CD4-positive, CD25-positive, alpha-beta regulatory T cell (primary cell): Measurements from ENCODE around the gene RPS21. TPM values are rescaled to one million over a fixed set of nuclear protein-coding genes. Genes with fewer than 3 reads are reported as not detected.

ENCODE experiments used
- ATAC-seq, 2 donors: fragments of 150-1000 bp; cut with Tn5 transposase; one replicate each; pipeline ENCODE4 v1.10.0; 2021; ENCODE audit warnings: low read depth in 2 of 2, moderate number of reproducible peaks in 2 of 2, moderate library complexity in 1 of 2
- DNase-seq, 3 donors: peaks; one replicate each; pipeline versions ENCODE4 v3.0.0 to v3.0.0-alpha.2; 2012 to 2022; ENCODE audit warnings: mixed read lengths in 1 of 3
- H3K27ac ChIP-seq: one replicate; pipeline ENCODE4 v1.7.0; 2013; ENCODE audit warnings: mild to moderate bottlenecking, low read length; ENCODE audit not compliant: insufficient read depth, poor library complexity, severe bottlenecking
- H3K27me3 ChIP-seq: one replicate; pipeline ENCODE4 v1.7.0; 2013; ENCODE audit warnings: low read length; ENCODE audit not compliant: control insufficient read depth, insufficient read depth
- H3K36me3 ChIP-seq: one replicate; pipeline ENCODE4 v1.7.0; 2013; ENCODE audit warnings: mild to moderate bottlenecking, low read length, moderate library complexity; ENCODE audit not compliant: control insufficient read depth, insufficient read depth
- H3K4me1 ChIP-seq: 2 replicates; pipeline ENCODE4 v1.7.0; 2013; ENCODE audit warnings: mild to moderate bottlenecking, low read length; ENCODE audit not compliant: insufficient read depth, control insufficient read depth, poor library complexity, severe bottlenecking
- H3K4me3 ChIP-seq: one replicate; pipeline ENCODE4 v1.7.0; 2013; ENCODE audit warnings: low read depth, mild to moderate bottlenecking, low read length, moderate library complexity
- H3K9me3 ChIP-seq, 2 experiments: 1 replicate in 1 of 2; 2 replicates in 1 of 2; pipeline ENCODE4 v1.7.0; 2013; ENCODE audit warnings: low read length in 2 of 2, mild to moderate bottlenecking in 1 of 2, moderate library complexity in 1 of 2; ENCODE audit not compliant: control insufficient read depth in 2 of 2
- H3K27ac Mint-ChIP-seq, 3 donors: one replicate each; pipeline ENCODE4 v1.8.0; 2020 to 2022; ENCODE audit warnings: mild to moderate bottlenecking in 3 of 3, mixed read lengths in 3 of 3, moderate library complexity in 2 of 3
- H3K27me3 Mint-ChIP-seq: one replicate; pipeline ENCODE4 v1.8.0; 2022; ENCODE audit warnings: mild to moderate bottlenecking, mixed read lengths
- H3K36me3 Mint-ChIP-seq: one replicate; pipeline ENCODE4 v1.8.0; 2020; ENCODE audit warnings: mixed read lengths
- H3K4me1 Mint-ChIP-seq, 4 donors: one replicate each; pipeline ENCODE4 v1.8.0; 2020 to 2022; ENCODE audit warnings: mixed read lengths in 4 of 4, mild to moderate bottlenecking in 1 of 4
- H3K4me3 Mint-ChIP-seq, 4 donors: one replicate each; pipeline ENCODE4 v1.8.0; 2020 to 2022; ENCODE audit warnings: mild to moderate bottlenecking in 4 of 4, mixed read lengths in 4 of 4, moderate library complexity in 3 of 4
- H3K9me3 Mint-ChIP-seq, 7 donors: one replicate each; pipeline ENCODE4 v1.8.0; 2020 to 2022; ENCODE audit warnings: mixed read lengths in 7 of 7, mild to moderate bottlenecking in 3 of 7, moderate library complexity in 2 of 7
- polyA plus RNA-seq, 4 donors: library from polyadenylated mRNA; unstranded; fragments of 300-500 nt; fragmentation: Illumina TruSeq; gene quantifications; one replicate each; pipeline ENCODE4 v1.2.3, GENCODE V29; 2021
- total RNA-seq: library from RNA; stranded (reverse); gene quantifications from one replicate; pipeline ENCODE4 v1.2.3, GENCODE V29; 2022

RPS21 gene
- total and polyA plus RNA-seq, 5 donors from 2014 or later: 1,945 to 3,094 (median 2,256) TPM

GRCh38 chr20:62430311-62430853 is 43.5 kb downstream of the RPS21 start:
- Histone ChIP-seq H3K4me3 (no peak overlapping the region), H3K27me3 (peaks cover 4% of the 10 kb centered on the region), H3K9me3 (no peaks in the 10 kb centered on the region), H3K36me3 (no peaks in the 10 kb centered on the region), H3K4me1 (no peaks in the 10 kb centered on the region), H3K27ac (no peak overlapping the region)
- Mint-ChIP-seq H3K36me3 (no peaks in the 10 kb centered on the region), H3K27me3 (peaks cover 12% of the 10 kb centered on the region), H3K4me1 (peaks cover 0 to 2% (median 0%) of the 10 kb centered on the region in 4 donors), H3K4me3 (no peak overlapping the region), H3K27ac (no peak overlapping the region), H3K9me3 (no peaks in the 10 kb centered on the region)
- ATAC-seq: no peak
- no peak for DNase-seq

GRCh38 chr20:62430866-62431447 is 44.1 kb downstream of the RPS21 start:
- Mint-ChIP-seq H3K4me1 (peaks cover 0 to 2% (median 0%) of the 10 kb centered on the region in 4 donors), H3K27ac (no peak overlapping the region), H3K4me3 (no peak overlapping the region), H3K9me3 (no peaks in the 10 kb centered on the region), H3K36me3 (no peaks in the 10 kb centered on the region), H3K27me3 (peaks cover 12% of the 10 kb centered on the region)
- Histone ChIP-seq H3K4me1 (no peaks in the 10 kb centered on the region), H3K4me3 (no peak overlapping the region), H3K36me3 (no peaks in the 10 kb centered on the region), H3K27ac (no peak overlapping the region), H3K9me3 (no peaks in the 10 kb centered on the region), H3K27me3 (peaks cover 4% of the 10 kb centered on the region)
- DNase-seq (no peak), ATAC-seq (no peak)

- Histone ChIP-seq H3K4me1 (no peaks in the 10 kb centered on the region), H3K4me3 (no peak overlapping the region), H3K36me3 (no peaks in the 10 kb centered on the region), H3K27ac (no peak overlapping the region), H3K27me3 (peaks cover 4% of the 10 kb centered on the region), H3K9me3 (no peaks in the 10 kb centered on the region)
- Mint-ChIP-seq H3K4me1 (peaks cover 0 to 2% (median 0%) of the 10 kb centered on the region in 4 donors), H3K9me3 (no peaks in the 10 kb centered on the region), H3K27me3 (peaks cover 12% of the 10 kb centered on the region), H3K27ac (no peak overlapping the region), H3K36me3 (no peaks in the 10 kb centered on the region), H3K4me3 (no peak overlapping the region)
- ATAC-seq: no peak
- no peak for DNase-seq
These were observed 47.0 kb downstream of the RPS21 start for GRCh38 chr20:62433658-62434497.

- no peak overlapping the region for H3K27ac Mint-ChIP-seq
- H3K9me3 Mint-ChIP-seq: no peaks in the 10 kb centered on the region
- peaks cover 4% of the 10 kb centered on the region for H3K27me3 ChIP-seq
- no peak overlapping the region for H3K27ac ChIP-seq
- H3K9me3 ChIP-seq: no peaks in the 10 kb centered on the region
- no peak overlapping the region for H3K4me3 Mint-ChIP-seq
- ATAC-seq (no peak), DNase-seq (no peak)
- H3K27me3 Mint-ChIP-seq: peaks cover 12% of the 10 kb centered on the region
- no peaks in the 10 kb centered on the region for H3K36me3 Mint-ChIP-seq
- no peaks in the 10 kb centered on the region for H3K4me1 Mint-ChIP-seq
- H3K4me3 ChIP-seq: no peak overlapping the region
- H3K4me1 ChIP-seq: no peaks in the 10 kb centered on the region
- no peaks in the 10 kb centered on the region for H3K36me3 ChIP-seq
These were observed 49.8 kb downstream of the RPS21 start for GRCh38 chr20:62436692-62437091.

- Mint-ChIP-seq H3K36me3 (no peaks in the 10 kb centered on the region), H3K4me1 (no peaks in the 10 kb centered on the region), H3K4me3 (no peak overlapping the region), H3K27me3 (peaks cover 12% of the 10 kb centered on the region), H3K9me3 (no peaks in the 10 kb centered on the region), H3K27ac (no peak overlapping the region)
- Histone ChIP-seq H3K27me3 (peaks cover 4% of the 10 kb centered on the region), H3K36me3 (no peaks in the 10 kb centered on the region), H3K27ac (no peak overlapping the region), H3K9me3 (no peaks in the 10 kb centered on the region), H3K4me1 (no peaks in the 10 kb centered on the region), H3K4me3 (no peak overlapping the region)
- ATAC-seq (no peak), DNase-seq (no peak)
These were observed 50.6 kb downstream of the RPS21 start for GRCh38 chr20:62437496-62437895.

- Histone ChIP-seq H3K27me3 (peaks cover 4% of the 10 kb centered on the region), H3K4me3 (no peak overlapping the region), H3K9me3 (no peaks in the 10 kb centered on the region), H3K4me1 (no peaks in the 10 kb centered on the region), H3K36me3 (no peaks in the 10 kb centered on the region), H3K27ac (no peak overlapping the region)
- H3K4me3 Mint-ChIP-seq: no peak overlapping the region
- H3K27me3 Mint-ChIP-seq: peaks cover 12% of the 10 kb centered on the region
- H3K9me3 Mint-ChIP-seq: no peaks in the 10 kb centered on the region
- no peak overlapping the region for H3K27ac Mint-ChIP-seq
- no peak for ATAC-seq
- H3K4me1 Mint-ChIP-seq: no peaks in the 10 kb centered on the region
- H3K36me3 Mint-ChIP-seq: no peaks in the 10 kb centered on the region
- DNase-seq: no peak
These were observed 51.0 kb downstream of the RPS21 start for GRCh38 chr20:62437927-62438326.
